GM10248 (cell line): ENCODE measurements around the gene CLEC4E.
"Not testable (repeated sequence)": the region's sequence is repeated elsewhere in the genome, so short reads cannot be mapped to it uniquely, and the experiment has no call there.

Experiments
- CTCF ChIA-PET: fragments of 300-600 bp; sonication (Branson Sonifier 250); formaldehyde crosslinking; extraction: SDS; loops from one replicate; lab custom pipeline; 2021; ENCODE audit warnings: antibody characterized with exemption; lab: Yijun Ruan, JAX
- POLR2A ChIA-PET: fragments of 350-650 bp; sonication (Branson Sonifier 250); formaldehyde crosslinking; extraction: SDS; loops from one replicate; lab custom pipeline; 2020; ENCODE audit warnings: antibody characterized with exemption; lab: Yijun Ruan, JAX
- DNase-seq: peaks from one replicate; pipeline ENCODE4 v3.0.0; 2012; ENCODE audit errors: extremely low spot score
- TF ChIP-seq, protein P1 (sequence below): IDR thresholded peaks from 2 replicates; pipeline ENCODE4 v1.5.1; 2012; ENCODE audit warnings: mild to moderate bottlenecking, low read depth; ENCODE audit errors: extremely low read depth, missing control alignments, control extremely low read depth

The CLEC4E gene

DNA sequence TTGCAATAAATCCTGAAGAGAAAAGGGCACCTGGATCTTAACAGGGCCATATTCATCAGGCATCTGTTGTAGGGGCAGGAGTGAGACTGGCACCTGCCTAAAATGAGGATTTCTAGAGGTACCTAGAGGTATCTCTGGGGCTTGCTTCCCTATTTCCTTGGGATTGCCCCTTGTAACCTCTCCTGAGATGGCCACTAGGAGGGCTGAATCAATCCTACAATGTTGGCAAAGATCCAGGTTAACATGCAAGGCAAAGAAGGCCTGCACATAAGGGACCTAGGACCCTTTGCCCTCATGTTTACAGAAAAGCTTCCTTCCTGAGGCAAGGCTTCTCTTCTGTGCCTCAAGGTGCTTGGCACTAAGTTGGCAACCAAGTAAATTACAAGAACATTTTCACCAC is 25.8 kb upstream of the CLEC4E start:
- DNase-seq: no peak
- ChIA-PET CTCF (interaction anchor here (1.1 to 2.0 kb wide), 2 partner anchors 11 to 62 kb away, joined by 3 to 5 read pairs; no protein-coding TSS in a partner anchor), POLR2A (no interaction called here)
- TF ChIP-seq, protein P1, sequence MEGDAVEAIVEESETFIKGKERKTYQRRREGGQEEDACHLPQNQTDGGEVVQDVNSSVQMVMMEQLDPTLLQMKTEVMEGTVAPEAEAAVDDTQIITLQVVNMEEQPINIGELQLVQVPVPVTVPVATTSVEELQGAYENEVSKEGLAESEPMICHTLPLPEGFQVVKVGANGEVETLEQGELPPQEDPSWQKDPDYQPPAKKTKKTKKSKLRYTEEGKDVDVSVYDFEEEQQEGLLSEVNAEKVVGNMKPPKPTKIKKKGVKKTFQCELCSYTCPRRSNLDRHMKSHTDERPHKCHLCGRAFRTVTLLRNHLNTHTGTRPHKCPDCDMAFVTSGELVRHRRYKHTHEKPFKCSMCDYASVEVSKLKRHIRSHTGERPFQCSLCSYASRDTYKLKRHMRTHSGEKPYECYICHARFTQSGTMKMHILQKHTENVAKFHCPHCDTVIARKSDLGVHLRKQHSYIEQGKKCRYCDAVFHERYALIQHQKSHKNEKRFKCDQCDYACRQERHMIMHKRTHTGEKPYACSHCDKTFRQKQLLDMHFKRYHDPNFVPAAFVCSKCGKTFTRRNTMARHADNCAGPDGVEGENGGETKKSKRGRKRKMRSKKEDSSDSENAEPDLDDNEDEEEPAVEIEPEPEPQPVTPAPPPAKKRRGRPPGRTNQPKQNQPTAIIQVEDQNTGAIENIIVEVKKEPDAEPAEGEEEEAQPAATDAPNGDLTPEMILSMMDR: no peak

DNA sequence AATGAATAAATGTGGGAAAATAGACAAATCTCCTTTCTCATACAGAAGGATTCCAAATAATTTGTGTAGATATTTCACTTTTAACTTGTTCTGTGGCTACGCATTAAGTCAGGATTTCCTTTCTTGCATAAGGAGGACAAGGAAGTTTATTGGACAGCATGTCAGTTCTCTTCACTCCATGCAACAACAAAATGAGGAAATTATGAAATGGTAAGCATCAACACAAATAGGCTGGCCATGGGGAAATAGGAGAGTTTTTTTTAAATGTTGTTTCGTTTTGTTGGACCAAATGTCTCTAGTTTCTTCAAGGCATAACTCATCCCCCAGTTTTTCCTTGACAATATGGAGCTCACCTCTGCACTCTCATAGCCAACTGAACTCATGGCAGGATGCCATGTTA is 25.3 kb upstream of the CLEC4E start:
- DNase-seq, POLR2A ChIA-PET: not testable (repeated sequence)
- CTCF ChIA-PET: interaction anchor here (1.1 to 8.1 kb wide), 3 partner anchors 11 to 62 kb away, joined by 3 to 35 read pairs (median 5); no protein-coding TSS in a partner anchor

DNA sequence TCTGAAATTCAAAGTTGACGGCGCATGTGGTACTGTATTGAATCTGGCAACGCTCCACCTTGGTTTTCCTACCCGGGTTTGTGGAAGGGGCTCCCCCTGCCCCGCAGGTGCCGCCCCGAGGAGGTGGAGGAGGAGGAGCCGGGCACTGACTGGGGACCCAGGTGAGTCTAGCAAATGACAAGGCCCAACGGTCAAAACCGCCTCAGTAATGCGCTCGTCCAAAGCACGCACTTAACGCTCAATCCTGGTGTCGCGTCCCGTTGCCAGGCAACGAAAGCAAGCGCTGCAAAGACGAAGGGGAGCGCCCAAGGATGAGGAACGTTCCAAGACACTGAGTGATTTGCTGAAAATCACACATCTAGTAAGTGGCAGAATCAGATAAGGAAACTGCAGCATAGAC is 24.0 kb upstream of the CLEC4E start:
- TF ChIP-seq, protein P1: no peak
- POLR2A ChIA-PET: no interaction called here
- no peak for DNase-seq
- CTCF ChIA-PET: interaction anchor here (1.9 to 8.1 kb wide), 3 partner anchors 12 to 92 kb away, joined by 4 to 35 read pairs (median 5); no protein-coding TSS in a partner anchor

DNA sequence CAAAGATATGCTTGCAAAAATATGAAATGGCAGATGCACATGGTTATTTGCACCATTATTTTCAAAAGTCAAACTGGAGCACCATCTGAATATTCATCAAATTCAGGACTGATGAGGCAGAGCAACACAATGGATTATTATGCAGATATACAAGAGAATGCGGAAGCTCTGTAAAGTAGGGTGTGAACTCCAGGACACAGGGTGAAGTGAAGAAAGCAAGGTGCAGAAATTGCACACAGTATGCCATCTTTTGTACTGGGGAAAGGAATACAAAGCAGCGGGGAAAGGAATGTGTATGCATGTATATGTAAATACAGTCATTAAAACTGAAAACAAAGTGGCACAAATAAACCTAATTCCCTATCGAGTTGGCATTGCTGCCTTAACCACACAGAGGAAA is 22.7 kb upstream of the CLEC4E start:
- ChIA-PET POLR2A (no interaction called here), CTCF (interaction anchor here (1.5 to 8.1 kb wide), 3 partner anchors 12 to 94 kb away, joined by 4 to 35 read pairs (median 7); no protein-coding TSS in a partner anchor)
- no peak for DNase-seq
- TF ChIP-seq, protein P1: no peak

DNA sequence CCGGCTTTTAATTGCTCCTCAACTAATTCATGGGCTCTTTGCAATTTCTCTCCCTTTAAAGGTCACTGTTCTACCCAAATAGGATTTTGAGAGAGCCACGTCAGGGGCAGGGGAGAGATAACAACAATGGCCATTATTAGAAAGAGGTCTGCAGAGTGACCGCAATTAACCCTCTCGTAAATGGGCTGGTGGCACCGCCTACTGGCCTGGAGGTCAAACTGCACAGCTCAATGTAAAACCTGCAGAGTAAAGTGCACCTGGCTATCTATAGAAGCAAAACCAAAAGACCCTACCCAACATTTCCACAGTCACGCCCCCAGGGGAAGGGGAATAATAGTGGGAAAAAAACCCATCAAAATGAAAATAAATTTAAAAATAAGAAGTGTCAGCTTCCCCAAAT is 21.6 kb upstream of the CLEC4E start:
- POLR2A ChIA-PET: no interaction called here
- DNase-seq: no peak
- TF ChIP-seq, protein P1: no peak
- CTCF ChIA-PET: interaction anchor here (1.5 to 8.1 kb wide), 3 partner anchors 11 to 487 kb away, joined by 5 to 35 read pairs (median 7); no protein-coding TSS in a partner anchor

DNA sequence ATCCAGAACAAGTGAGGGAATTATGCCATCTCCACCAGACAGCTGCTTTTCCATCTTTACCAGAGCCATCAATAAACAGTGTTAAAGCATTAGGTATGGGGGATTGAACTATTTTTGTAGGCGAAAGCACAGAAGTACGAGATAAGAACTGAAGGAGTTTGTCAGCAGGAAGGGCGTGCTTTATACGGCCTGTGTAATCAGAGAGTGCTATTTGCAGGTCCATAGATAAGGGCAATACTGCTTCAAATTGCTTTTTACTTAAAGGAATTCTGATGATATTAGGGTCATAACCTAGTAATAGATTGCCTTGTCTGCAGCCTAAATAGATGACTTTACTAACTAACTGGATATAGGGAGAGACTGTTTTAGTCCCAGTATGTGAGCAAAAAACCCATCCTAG is 20.3 kb upstream of the CLEC4E start:
- TF ChIP-seq, protein P1: no peak
- CTCF ChIA-PET: interaction anchor here (0.9 to 8.1 kb wide), 4 partner anchors 11 to 488 kb away, joined by 3 to 35 read pairs (median 5); no protein-coding TSS in a partner anchor
- POLR2A ChIA-PET: no interaction called here
- no peak for DNase-seq

DNA sequence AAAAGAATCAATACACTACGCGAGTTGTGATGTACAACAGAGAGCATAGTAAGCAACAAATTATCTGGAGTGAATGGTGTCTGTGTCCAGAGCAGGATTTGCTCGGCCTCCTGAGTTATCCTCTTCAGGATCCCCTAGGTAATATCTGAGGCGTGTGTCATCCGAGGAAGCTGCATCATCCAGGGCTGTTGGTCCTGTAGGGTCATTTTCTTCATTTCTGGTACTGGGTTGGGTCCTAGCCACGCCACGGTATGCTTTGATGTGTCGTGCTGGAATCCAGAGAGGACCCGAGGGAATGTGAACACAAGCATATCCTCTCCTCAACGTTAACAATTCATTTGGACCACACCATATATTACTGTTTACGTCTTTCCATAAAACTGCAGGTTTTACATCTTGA is 19.0 kb upstream of the CLEC4E start:
- ChIA-PET CTCF (interaction anchor here (2.0 to 8.1 kb wide), 2 partner anchors 11 to 16 kb away, joined by 5 to 35 read pairs; no protein-coding TSS in a partner anchor), POLR2A (no interaction called here)
- TF ChIP-seq, protein P1: no peak
- DNase-seq: no peak
